22Rv1 (cell line): ENCODE results near the gene TSPAN12.

Source experiments
- H3K27ac ChIP-seq: fragments of 450-650 bp; 2 replicates; pipeline ENCODE4 v1.5.1; 2017
- CTCF ChIP-seq: fragments of 450-650 bp; IDR thresholded peaks from 2 replicates; pipeline ENCODE4 v1.5.1; 2017; ENCODE audit warnings: mild to moderate bottlenecking
- ZFX ChIP-seq: fragments of 450-650 bp; IDR thresholded peaks from 2 replicates; pipeline ENCODE4 v1.6.1; 2017; ENCODE audit warnings: antibody characterized with exemption, borderline replicate concordance

Gene TSPAN12

GRCh38 chr7:120873401-120873800 is 15.5 kb upstream of the TSPAN12 start:
- no peak for TF ChIP-seq CTCF
- TF ChIP-seq ZFX = no peak
- no peak overlapping the region for H3K27ac ChIP-seq

GRCh38 chr7:120869700-120870099 is 11.8 kb upstream of the TSPAN12 start:
- TF ChIP-seq ZFX (no peak), CTCF (no peak)
- no peak overlapping the region for H3K27ac ChIP-seq

GRCh38 chr7:120867932-120868331 is 10.0 kb upstream of the TSPAN12 start:
- no peak overlapping the region for H3K27ac ChIP-seq
- TF ChIP-seq ZFX (no peak), CTCF (no peak)

GRCh38 chr7:120865191-120865981 is 7.4 kb upstream of the TSPAN12 start:
- TF ChIP-seq ZFX (no peak), CTCF (no peak)
- H3K27ac ChIP-seq = no peak overlapping the region

GRCh38 chr7:120864141-120864900 is 6.4 kb upstream of the TSPAN12 start:
- TF ChIP-seq CTCF = no peak
- no peak for TF ChIP-seq ZFX
- no peak overlapping the region for H3K27ac ChIP-seq

- TF ChIP-seq CTCF (no peak), ZFX (no peak)
- no peak overlapping the region for H3K27ac ChIP-seq
Measured at GRCh38 chr7:120862987-120863590, 5.1 kb upstream of the TSPAN12 start.
